Small intestine (tissue), 7 donors: Measurements from ENCODE around the gene KCNIP2. TPM values are rescaled to one million over a fixed set of nuclear protein-coding genes. Genes with fewer than 3 reads are reported as not detected.

ENCODE experiments used
- DNase-seq, 2 donors: peaks; one replicate each; pipeline versions ENCODE4 v3.0.0 to v3.0.0-alpha.2; 2013
- FAIRE-seq: peaks from 2 replicates; lab custom pipeline; 2012; peaks lifted over from hg19 to GRCh38; lab: Jason Lieb, UNC
- H3K27ac ChIP-seq, 3 donors: one replicate each; pipeline ENCODE4 v1.5.1; 2013; ENCODE audit warnings: low read length in 2 of 3, mild to moderate bottlenecking in 2 of 3, control low read depth in 1 of 3, inconsistent platforms in 1 of 3, low read depth in 1 of 3, moderate library complexity in 1 of 3
- H3K27me3 ChIP-seq, 3 donors: one replicate each; pipeline ENCODE4 v1.6.1; 2013; ENCODE audit warnings: low read length in 3 of 3, inconsistent platforms in 1 of 3; ENCODE audit not compliant: control insufficient read depth in 3 of 3, insufficient read depth in 3 of 3
- H3K36me3 ChIP-seq, 3 donors: one replicate each; pipeline ENCODE4 v1.6.1; 2013; ENCODE audit warnings: low read length in 3 of 3, inconsistent platforms in 1 of 3, low read depth in 1 of 3, mild to moderate bottlenecking in 1 of 3, moderate library complexity in 1 of 3; ENCODE audit not compliant: control insufficient read depth in 3 of 3, insufficient read depth in 2 of 3
- H3K4me1 ChIP-seq, 3 donors: one replicate each; pipeline ENCODE4 v1.6.1; 2013; ENCODE audit warnings: low read length in 2 of 3, inconsistent platforms in 1 of 3, low read depth in 1 of 3, mild to moderate bottlenecking in 1 of 3, moderate library complexity in 1 of 3; ENCODE audit not compliant: control insufficient read depth in 3 of 3, insufficient read depth in 2 of 3
- H3K4me3 ChIP-seq, 3 donors: one replicate each; pipeline ENCODE4 v1.5.1; 2013; ENCODE audit warnings: low read length in 3 of 3, control low read depth in 1 of 3, inconsistent platforms in 1 of 3, low read depth in 1 of 3, mild to moderate bottlenecking in 1 of 3, moderate library complexity in 1 of 3
- H3K9me3 ChIP-seq, 2 donors: one replicate each; pipeline ENCODE4 v1.6.1; 2013; ENCODE audit warnings: low read depth in 1 of 2, low read length in 1 of 2; ENCODE audit not compliant: control insufficient read depth in 2 of 2, insufficient read depth in 1 of 2
- WGBS, 3 donors: extraction: QIAGEN DNeasy Blood & Tissue Kit; methylation state at CpG; one replicate each; pipeline ENCODE4 v1.1.7; 2013; 5-methylcytosine and 5-hydroxymethylcytosine counted together
- polyA plus RNA-seq, 4 donors: library from polyadenylated mRNA; stranded (reverse) in 3 of 4; unstranded in 1 of 4; fragments of 200-250 nt in 3 of 4; fragments of 120-200 nt in 1 of 4; gene quantifications; one replicate each; pipeline versions ENCODE4 v1.2.1 to v1.2.3, GENCODE V29; 2013
- donor health status: healthy with polysubstance abuse.
- donor health status: control.
- donor health status: control.
- donor health status: Bipolar disorder and iron deficiency.
- donor health status: healthy.

The KCNIP2 gene
- polyA plus RNA-seq, 4 donors, result 2.5 to 14.9 (median 3.4) TPM

DNA sequence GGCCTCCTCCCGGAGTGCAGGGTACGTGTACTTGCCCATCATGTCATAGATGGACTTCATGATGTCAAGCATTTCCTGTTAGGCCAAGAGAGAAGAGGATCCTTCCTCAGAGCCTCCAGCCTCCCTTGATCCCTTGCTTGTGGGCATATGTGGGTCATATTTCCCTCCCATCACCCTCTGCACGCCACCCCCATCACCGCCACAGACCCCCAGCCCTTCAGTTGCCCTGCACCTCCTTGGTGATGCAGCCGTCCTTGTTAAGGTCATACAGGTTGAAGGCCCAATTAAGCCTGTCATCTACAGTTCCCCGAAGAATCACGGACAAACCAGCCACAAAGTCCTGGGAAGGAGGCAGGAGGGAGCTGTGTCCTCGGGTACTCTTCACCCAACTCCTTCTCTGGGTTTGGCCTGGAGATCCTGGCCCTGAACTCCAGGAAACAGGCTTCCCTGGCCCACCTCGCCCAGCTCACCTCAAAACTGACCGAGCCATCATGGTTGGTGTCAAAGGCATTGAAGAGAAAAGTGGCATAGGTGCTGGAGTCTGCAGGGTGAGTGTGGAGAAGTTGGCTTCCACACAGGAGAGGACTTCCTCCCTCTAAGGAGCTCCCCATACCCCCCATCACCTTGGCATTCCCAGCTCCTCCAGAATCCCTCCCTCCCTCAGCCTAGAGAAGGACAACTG, 15.5 kb downstream of the KCNIP2 start:
- H3K4me3 ChIP-seq, result no peak overlapping the region
- no peaks in the 10 kb centered on the region for H3K27me3 ChIP-seq
- H3K4me1 ChIP-seq, result peaks cover 5 to 27% (median 7%) of the 10 kb centered on the region in 3 donors
- WGBS, 3 donors, result 91 to 95% (median 92%) methylated on average over 10 of the region's 10 CpGs
- no peak overlapping the region for H3K27ac ChIP-seq
- no peak for FAIRE-seq
- peaks cover 0 to 49% (median 4%) of the 10 kb centered on the region in 3 donors for H3K36me3 ChIP-seq
- no peak for DNase-seq
- H3K9me3 ChIP-seq, result no peaks in the 10 kb centered on the region

DNA sequence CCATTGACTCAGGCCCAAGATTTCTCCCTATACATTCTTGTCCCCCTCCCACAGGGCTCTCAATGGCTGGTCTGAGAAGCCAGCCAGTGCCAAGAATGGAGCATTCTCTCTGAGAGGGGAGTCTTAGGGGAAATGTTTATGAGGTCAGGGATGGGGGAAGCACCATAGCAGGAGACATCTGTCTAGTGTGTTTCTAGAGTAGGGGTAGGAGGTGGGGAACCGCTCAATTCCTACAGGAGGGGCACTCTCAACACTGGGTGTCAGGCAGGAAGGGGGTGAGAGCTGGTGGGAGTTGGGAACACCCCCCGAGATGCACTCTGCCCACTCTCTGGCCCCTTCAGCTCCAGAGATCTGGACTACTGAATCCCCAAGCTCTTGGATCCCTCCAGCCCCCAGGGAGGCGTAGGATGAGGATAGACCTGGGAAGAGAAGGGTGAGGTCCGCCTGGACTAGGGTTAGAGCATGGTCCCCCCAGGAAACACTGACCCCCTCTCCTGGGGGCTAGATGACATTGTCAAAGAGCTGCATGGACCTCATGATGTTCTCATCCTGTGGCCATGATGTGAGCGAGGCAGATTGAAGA, 16.7 kb downstream of the KCNIP2 start:
- Histone ChIP-seq H3K27ac (no peak overlapping the region), H3K4me3 (no peak overlapping the region), H3K36me3 (peaks cover 0 to 51% (median 4%) of the 10 kb centered on the region in 3 donors), H3K27me3 (no peaks in the 10 kb centered on the region), H3K4me1 (peaks cover 5 to 22% (median 7%) of the 10 kb centered on the region in 3 donors), H3K9me3 (no peaks in the 10 kb centered on the region)
- FAIRE-seq (no peak), DNase-seq (no peak)
- WGBS, 3 donors, result 93 to 94% (median 93%) methylated on average over 5 of the region's 5 CpGs

DNA sequence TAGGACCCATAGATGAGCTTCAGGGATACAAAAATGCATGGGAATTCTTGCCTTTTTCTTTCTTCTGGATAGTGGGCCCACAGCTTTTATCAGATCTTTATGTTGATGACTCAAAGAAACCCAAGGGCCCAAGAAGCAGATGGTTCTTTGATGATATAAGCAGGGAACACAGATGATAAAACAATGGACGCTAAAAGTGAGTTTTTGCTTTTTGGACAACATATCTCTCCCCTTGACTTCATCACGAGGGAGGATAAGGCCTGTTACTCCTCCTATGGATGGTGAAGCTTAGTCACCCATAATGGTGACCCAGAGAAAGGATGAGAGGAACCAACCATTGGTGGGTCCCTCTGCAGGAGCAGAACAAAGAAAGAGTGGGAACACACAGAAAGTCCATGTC, 18.9 kb downstream of the KCNIP2 start:
- no peaks in the 10 kb centered on the region for H3K9me3 ChIP-seq

DNA sequence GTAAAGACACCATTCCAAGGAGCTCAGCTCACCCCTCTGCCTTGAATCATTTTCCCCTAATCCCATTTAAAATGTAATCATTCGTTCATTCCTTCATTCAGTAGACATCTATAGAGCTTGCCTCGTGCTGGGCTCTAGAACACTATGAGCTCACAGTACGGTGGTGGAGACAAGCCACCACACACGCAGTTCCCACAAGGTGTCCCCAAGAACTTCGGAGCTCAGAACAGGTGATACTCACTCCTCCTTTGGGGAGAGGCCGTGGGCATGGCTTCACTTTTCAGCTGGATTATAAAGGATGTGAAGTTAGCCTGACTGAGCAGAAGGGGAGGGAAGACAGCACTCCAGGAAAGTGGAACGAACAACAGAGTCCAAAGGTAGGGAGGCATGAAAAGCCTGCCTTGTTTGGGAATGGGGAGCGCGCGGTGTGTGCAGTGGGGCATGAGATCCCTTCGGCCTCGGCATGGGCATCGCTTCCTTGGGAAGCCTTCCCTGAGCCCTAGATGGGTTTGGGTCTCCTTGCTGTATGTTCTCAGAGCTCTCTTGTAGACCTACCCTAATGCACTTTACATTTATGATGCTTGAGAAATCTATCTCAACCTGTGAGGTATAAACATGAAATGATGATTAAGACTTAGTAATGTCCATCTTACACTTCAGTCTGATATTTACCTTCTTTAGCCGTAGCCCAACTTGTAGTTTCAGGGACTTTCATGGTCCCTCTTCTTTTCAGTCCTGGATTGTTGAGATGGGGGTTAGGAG, 24.5 kb downstream of the KCNIP2 start:
- Histone ChIP-seq H3K4me3 (peak overlapping the region; percentile 20 to 69 (median 41)), H3K27ac (peak overlapping the region; percentile 85 to 98 (median 91)), H3K27me3 (no peaks in the 10 kb centered on the region), H3K4me1 (peaks cover 3 to 19% (median 4%) of the 10 kb centered on the region in 3 donors), H3K9me3 (no peaks in the 10 kb centered on the region), H3K36me3 (peaks cover 0 to 9% (median 0%) of the 10 kb centered on the region in 3 donors)
- 6 to 18% (median 13%) methylated on average over 14 of the region's 14 CpGs for WGBS, 3 donors
- DNase-seq, result peak in 1 of 2 donors; percentile 76
- no peak for FAIRE-seq

More for the DNA sequence above, 18.9 kb downstream of the KCNIP2 start:
- Histone ChIP-seq H3K4me1 (peaks cover 0 to 6% (median 0%) of the 10 kb centered on the region in 3 donors), H3K36me3 (peaks cover 0 to 51% (median 4%) of the 10 kb centered on the region in 3 donors), H3K4me3 (no peak overlapping the region), H3K27me3 (no peaks in the 10 kb centered on the region), H3K27ac (no peak overlapping the region)
- 63 to 95% (median 84%) methylated on average over 2 of the region's 2 CpGs for WGBS, 3 donors
- FAIRE-seq (no peak), DNase-seq (no peak)

DNA sequence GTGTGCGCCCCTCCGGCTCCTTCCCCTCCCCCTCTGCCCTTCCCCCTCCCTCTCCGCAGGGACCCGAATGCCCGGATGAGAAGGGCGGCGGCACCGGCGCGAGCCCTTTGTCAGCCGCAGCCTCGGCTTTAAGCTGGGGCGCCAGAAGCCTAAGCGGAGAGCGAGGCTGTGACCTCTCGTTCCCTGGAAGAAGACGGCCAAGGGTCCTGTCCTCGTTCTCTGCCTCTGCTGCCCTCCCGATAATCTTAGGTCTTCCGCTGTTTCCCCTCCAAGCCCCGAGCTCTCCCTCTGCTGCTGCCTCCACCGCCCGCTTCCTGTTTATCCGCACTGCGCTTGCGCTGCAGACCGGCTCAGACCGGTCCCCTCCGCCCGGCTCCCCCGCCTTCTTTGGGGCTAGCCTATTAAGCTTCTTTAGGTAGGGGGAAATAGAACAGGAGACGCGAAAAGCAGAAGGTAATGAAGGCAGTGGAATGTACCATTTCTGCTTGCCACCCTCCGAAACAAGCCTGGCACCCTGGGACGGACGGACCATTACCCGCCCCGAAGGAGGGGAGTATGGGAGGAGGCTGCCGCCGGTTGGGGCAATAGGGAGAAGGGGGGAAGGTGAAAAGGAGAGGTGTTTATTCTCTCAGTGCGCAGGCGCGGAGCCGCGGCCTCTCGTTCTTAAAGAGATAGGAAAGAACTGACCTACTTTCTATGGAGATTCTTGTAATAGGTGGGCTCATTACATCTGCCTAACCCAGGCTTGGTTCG, 25.3 kb downstream of the KCNIP2 start, which contains the start of gene OGA:
Gene OGA, minus strand, starts transcription at position 326 of the 753 bp plus-strand sequence. CDS start 422 bp downstream, outside the sequence.
- FAIRE-seq (no peak), DNase-seq (peak; percentile 98 to 100)
- peak within 1 kb of the TSS; percentile 85 to 98 (median 91) for H3K27ac ChIP-seq
- no peaks in the 10 kb centered on the region for H3K27me3 ChIP-seq
- H3K36me3 ChIP-seq, result peaks cover 0 to 8% (median 0%) of the 10 kb centered on the region in 3 donors
- H3K4me3 ChIP-seq, result peak within 1 kb of the TSS; percentile 69 to 99 (median 84)
- 0% methylated on average over 46 to 47 of the region's 47 CpGs for WGBS, 3 donors
- no peaks in the 10 kb centered on the region for H3K9me3 ChIP-seq
- peaks cover 3 to 20% (median 5%) of the 10 kb centered on the region in 3 donors for H3K4me1 ChIP-seq

- 0% methylated on average over 29 to 44 of the region's 44 CpGs for WGBS, 3 donors
- Histone ChIP-seq H3K9me3 (no peaks in the 10 kb centered on the region), H3K27me3 (no peaks in the 10 kb centered on the region), H3K36me3 (peaks cover 0 to 6% (median 0%) of the 10 kb centered on the region in 3 donors), H3K4me1 (peaks cover 3 to 20% (median 5%) of the 10 kb centered on the region in 3 donors), H3K27ac (peak overlapping the region; percentile 79 to 98 (median 91)), H3K4me3 (peak overlapping the region; percentile 69 to 99 (median 84))
- DNase-seq (peak; percentile 85 to 89), FAIRE-seq (no peak)
Measured at GRCh38 chr10:101817337-101818118, 26.1 kb downstream of the KCNIP2 start.

GRCh38 chr10:101816913-101817336, 26.7 kb downstream of the KCNIP2 start:
- H3K4me3 ChIP-seq, result peak overlapping the region; percentile 69 to 99 (median 84)
- H3K27me3 ChIP-seq, result no peaks in the 10 kb centered on the region
- H3K9me3 ChIP-seq, result no peaks in the 10 kb centered on the region
- H3K4me1 ChIP-seq, result peaks cover 3 to 20% (median 5%) of the 10 kb centered on the region in 3 donors
- DNase-seq (peak in 1 of 2 donors; percentile 14), FAIRE-seq (no peak)
- H3K27ac ChIP-seq, result peak overlapping the region; percentile 15 to 98 (median 91)
- 0 to 1% (median 1%) methylated on average over 14 of the region's 14 CpGs for WGBS, 3 donors
- peaks cover 2 to 12% (median 2%) of the 10 kb centered on the region in 3 donors for H3K36me3 ChIP-seq
